Measurements from ENCODE around the gene MLEC.

MLEC gene

GRCh38 chr12:120740871-120741270, 53.9 kb downstream of the MLEC start:
- Histone ChIP-seq H3K27me3 (ENCODE audit: insufficient read depth, low read length) (no peaks in the 10 kb centered on the region), H3K36me3 (ENCODE audit: insufficient read depth, low read length) (no peaks in the 10 kb centered on the region), H3K4me3 (ENCODE audit: low read depth, low read length, poor library complexity, severe bottlenecking) (no peak overlapping the region), H3K9me2 (ENCODE audit: low read depth, low read length) (no peaks in the 10 kb centered on the region), H3K9ac (ENCODE audit: low read length) (no peak overlapping the region), H2AFZ (ENCODE audit: low read length) (no peak overlapping the region), H3K79me2 (ENCODE audit: insufficient read depth, low read length) (no peaks in the 10 kb centered on the region), H3F3A (ENCODE audit: insufficient read depth, low read length) (no peaks in the 10 kb centered on the region), H3K4me1 (ENCODE audit: insufficient read depth, low read length, severe bottlenecking) (peaks cover 5% of the 10 kb centered on the region), H3K9me3 (ENCODE audit: low read length) (no peaks in the 10 kb centered on the region), H4K20me1 (ENCODE audit: insufficient read depth, low read length) (no peaks in the 10 kb centered on the region), H3K4me2 (ENCODE audit: low read length) (no peak overlapping the region), H3K27ac (ENCODE audit: low read depth, low read length, poor library complexity, severe bottlenecking) (no peak overlapping the region)
- no peak for TF ChIP-seq CTCF (IDR thresholded peaks at IDR 0.05; ENCODE audit: low read length)
- no peak for TF ChIP-seq EZH2 (IDR thresholded peaks at IDR 0.05; ENCODE audit: borderline replicate concordance, low read length)

GRCh38 chr12:120741476-120742421, 54.8 kb downstream of the MLEC start:
- H4K20me1 ChIP-seq (ENCODE audit: insufficient read depth, low read length) = no peaks in the 10 kb centered on the region
- H3K9me3 ChIP-seq (ENCODE audit: low read length) = no peaks in the 10 kb centered on the region
- H3K4me2 ChIP-seq (ENCODE audit: low read length) = no peak overlapping the region
- no peak overlapping the region for H3K27ac ChIP-seq (ENCODE audit: low read depth, low read length, poor library complexity, severe bottlenecking)
- no peak overlapping the region for H3K9ac ChIP-seq (ENCODE audit: low read length)
- no peak overlapping the region for H2AFZ ChIP-seq (ENCODE audit: low read length)
- no peaks in the 10 kb centered on the region for H3F3A ChIP-seq (ENCODE audit: insufficient read depth, low read length)
- H3K27me3 ChIP-seq (ENCODE audit: insufficient read depth, low read length) = no peaks in the 10 kb centered on the region
- no peaks in the 10 kb centered on the region for H3K36me3 ChIP-seq (ENCODE audit: insufficient read depth, low read length)
- H3K79me2 ChIP-seq (ENCODE audit: insufficient read depth, low read length) = no peaks in the 10 kb centered on the region
- peaks cover 5% of the 10 kb centered on the region for H3K4me1 ChIP-seq (ENCODE audit: insufficient read depth, low read length, severe bottlenecking)
- H3K4me3 ChIP-seq (ENCODE audit: low read depth, low read length, poor library complexity, severe bottlenecking) = no peak overlapping the region
- H3K9me2 ChIP-seq (ENCODE audit: low read depth, low read length) = no peaks in the 10 kb centered on the region
- TF ChIP-seq CTCF (IDR thresholded peaks at IDR 0.05; ENCODE audit: low read length) = no peak
- no peak for TF ChIP-seq EZH2 (IDR thresholded peaks at IDR 0.05; ENCODE audit: borderline replicate concordance, low read length)

- no peaks in the 10 kb centered on the region for H3F3A ChIP-seq (ENCODE audit: insufficient read depth, low read length)
- H3K79me2 ChIP-seq (ENCODE audit: insufficient read depth, low read length) = no peaks in the 10 kb centered on the region
- H3K9me2 ChIP-seq (ENCODE audit: low read depth, low read length) = no peaks in the 10 kb centered on the region
- H3K4me2 ChIP-seq (ENCODE audit: low read length) = no peak overlapping the region
- H4K20me1 ChIP-seq (ENCODE audit: insufficient read depth, low read length) = no peaks in the 10 kb centered on the region
- H3K27me3 ChIP-seq (ENCODE audit: insufficient read depth, low read length) = no peaks in the 10 kb centered on the region
- H3K27ac ChIP-seq (ENCODE audit: low read depth, low read length, poor library complexity, severe bottlenecking) = no peak overlapping the region
- TF ChIP-seq EZH2 (IDR thresholded peaks at IDR 0.05; ENCODE audit: borderline replicate concordance, low read length) (no peak), CTCF (IDR thresholded peaks at IDR 0.05; ENCODE audit: low read length) (no peak)
- H3K9ac ChIP-seq (ENCODE audit: low read length) = no peak overlapping the region
- H3K9me3 ChIP-seq (ENCODE audit: low read length) = no peaks in the 10 kb centered on the region
- H3K4me1 ChIP-seq (ENCODE audit: insufficient read depth, low read length, severe bottlenecking) = no peaks in the 10 kb centered on the region
- H3K36me3 ChIP-seq (ENCODE audit: insufficient read depth, low read length) = no peaks in the 10 kb centered on the region
- H2AFZ ChIP-seq (ENCODE audit: low read length) = no peak overlapping the region
- H3K4me3 ChIP-seq (ENCODE audit: low read depth, low read length, poor library complexity, severe bottlenecking) = no peak overlapping the region
These were observed 58.1 kb downstream of the MLEC start for GRCh38 chr12:120744922-120745493.

All from OCI-LY1 (cell line).